ENCODE results near the gene KCNG2.
"Not testable (repeated sequence)": the region's sequence is repeated elsewhere in the genome, so short reads cannot be mapped to it uniquely, and the experiment has no call there.

- not testable (repeated sequence) for TF ChIP-seq CTCF (conservative IDR thresholded peaks at IDR 0.05); EZH2 (IDR thresholded peaks at IDR 0.05; ENCODE audit: low read depth)
Measured at GRCh38 chr18:79864955-79865354, 67.2 kb downstream of the KCNG2 start.
